Fibroblast of gingiva (primary cell): Measurements from ENCODE around the gene POC1A.
"Not testable (repeated sequence)": the region's sequence is repeated elsewhere in the genome, so short reads cannot be mapped to it uniquely, and the experiment has no call there.

ENCODE experiments used
- DNase-seq: peaks from one replicate; pipeline ENCODE4 v3.0.0-alpha.2; 2011; ENCODE audit warnings: low read depth

The POC1A gene

GRCh38 chr3:52046186-52046901 lies 107.9 kb downstream of the POC1A start:
- peak; percentile 94 for DNase-seq

GRCh38 chr3:52044869-52045619 lies 109.2 kb downstream of the POC1A start:
- no peak for DNase-seq

- no peak for DNase-seq
These were observed 110.5 kb downstream of the POC1A start for GRCh38 chr3:52043750-52044149.

- not testable (repeated sequence) for DNase-seq
These were observed 111.2 kb downstream of the POC1A start for GRCh38 chr3:52043039-52043438.

- no peak for DNase-seq
These were observed 113.0 kb downstream of the POC1A start for GRCh38 chr3:52041118-52041731.

- no peak for DNase-seq
These were observed 113.6 kb downstream of the POC1A start for GRCh38 chr3:52040600-52040999.

GRCh38 chr3:52039846-52040245 lies 114.4 kb downstream of the POC1A start:
- peak; percentile 29 for DNase-seq

- no peak for DNase-seq
These were observed 114.8 kb downstream of the POC1A start for GRCh38 chr3:52039426-52039825.

- no peak for DNase-seq
These were observed 116.0 kb downstream of the POC1A start for GRCh38 chr3:52038227-52038626.

- DNase-seq, result no peak
These were observed 116.9 kb downstream of the POC1A start for GRCh38 chr3:52037291-52037690.

- DNase-seq, result no peak
These were observed 117.4 kb downstream of the POC1A start for GRCh38 chr3:52036829-52037228.

- no peak for DNase-seq
These were observed 118.0 kb downstream of the POC1A start for GRCh38 chr3:52036222-52036694.

- no peak for DNase-seq
These were observed 119.6 kb downstream of the POC1A start for GRCh38 chr3:52034651-52035050.

GRCh38 chr3:52034212-52034611 lies 120.0 kb downstream of the POC1A start:
- no peak for DNase-seq

- not testable (repeated sequence) for DNase-seq
These were observed 120.5 kb downstream of the POC1A start for GRCh38 chr3:52033748-52034147.

- DNase-seq, result no peak
These were observed 121.4 kb downstream of the POC1A start for GRCh38 chr3:52032702-52033408.

- no peak for DNase-seq
These were observed 122.3 kb downstream of the POC1A start for GRCh38 chr3:52031896-52032295.

GRCh38 chr3:52030714-52031310 lies 123.4 kb downstream of the POC1A start:
- DNase-seq, result no peak

GRCh38 chr3:52029535-52029934 lies 124.7 kb downstream of the POC1A start:
- no peak for DNase-seq

- no peak for DNase-seq
These were observed 125.2 kb downstream of the POC1A start for GRCh38 chr3:52029053-52029452.

- DNase-seq, result no peak
These were observed 125.7 kb downstream of the POC1A start for GRCh38 chr3:52028572-52028971.

- no peak for DNase-seq
These were observed 128.2 kb downstream of the POC1A start for GRCh38 chr3:52026041-52026440.
